ENCODE measurements around the gene NLRC5.

DNA sequence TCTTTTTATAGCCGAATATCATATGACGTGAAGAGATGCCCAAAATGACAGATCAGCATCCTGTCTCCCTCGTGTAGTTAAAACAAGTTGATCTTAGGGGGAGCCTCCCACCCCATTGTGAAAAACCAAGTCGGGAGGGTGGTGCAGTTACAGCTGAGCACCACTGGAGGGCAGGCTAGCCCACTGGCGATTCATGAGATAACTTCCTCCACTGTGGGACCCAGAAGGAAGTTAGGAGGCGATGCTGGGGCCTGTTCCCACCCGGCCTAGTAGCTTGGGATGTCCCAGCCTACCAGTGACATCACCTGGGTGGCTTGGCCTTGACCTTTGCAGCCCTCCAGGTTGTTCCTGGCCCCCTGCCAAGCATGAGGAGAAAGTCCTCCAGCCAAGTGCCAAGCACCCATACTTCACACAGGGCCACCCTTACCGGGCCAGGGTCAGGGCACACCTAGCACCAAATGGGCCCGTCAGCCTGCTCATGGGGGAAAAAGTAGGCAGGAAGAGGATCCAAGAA, 95.0 kb downstream of the NLRC5 start:
- TF ChIP-seq CTCF (conservative IDR thresholded peaks at IDR 0.05; ENCODE audit: low read depth, low read length) (peak; percentile 87), EZH2 (IDR thresholded peaks at IDR 0.05; ENCODE audit: low read length, unreplicated experiment) (no peak)
